GM12874 (cell line): ENCODE data around the gene RPS8.

Source experiments
- TF ChIP-seq, protein P1 (sequence below): IDR thresholded peaks from 2 replicates; pipeline ENCODE4 v1.5.1; 2011; ENCODE audit warnings: low read depth, mild to moderate bottlenecking, control low read depth, low read length, moderate library complexity; ENCODE audit not compliant: insufficient read depth

Gene RPS8

GRCh38 chr1:44740179-44740617, 35.1 kb upstream of the RPS8 start:
- TF ChIP-seq, protein P1, sequence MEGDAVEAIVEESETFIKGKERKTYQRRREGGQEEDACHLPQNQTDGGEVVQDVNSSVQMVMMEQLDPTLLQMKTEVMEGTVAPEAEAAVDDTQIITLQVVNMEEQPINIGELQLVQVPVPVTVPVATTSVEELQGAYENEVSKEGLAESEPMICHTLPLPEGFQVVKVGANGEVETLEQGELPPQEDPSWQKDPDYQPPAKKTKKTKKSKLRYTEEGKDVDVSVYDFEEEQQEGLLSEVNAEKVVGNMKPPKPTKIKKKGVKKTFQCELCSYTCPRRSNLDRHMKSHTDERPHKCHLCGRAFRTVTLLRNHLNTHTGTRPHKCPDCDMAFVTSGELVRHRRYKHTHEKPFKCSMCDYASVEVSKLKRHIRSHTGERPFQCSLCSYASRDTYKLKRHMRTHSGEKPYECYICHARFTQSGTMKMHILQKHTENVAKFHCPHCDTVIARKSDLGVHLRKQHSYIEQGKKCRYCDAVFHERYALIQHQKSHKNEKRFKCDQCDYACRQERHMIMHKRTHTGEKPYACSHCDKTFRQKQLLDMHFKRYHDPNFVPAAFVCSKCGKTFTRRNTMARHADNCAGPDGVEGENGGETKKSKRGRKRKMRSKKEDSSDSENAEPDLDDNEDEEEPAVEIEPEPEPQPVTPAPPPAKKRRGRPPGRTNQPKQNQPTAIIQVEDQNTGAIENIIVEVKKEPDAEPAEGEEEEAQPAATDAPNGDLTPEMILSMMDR = no peak

- TF ChIP-seq, protein P1 = no peak
Measured at GRCh38 chr1:44743211-44743610, 32.1 kb upstream of the RPS8 start.

- TF ChIP-seq, protein P1 = no peak
Measured at GRCh38 chr1:44747878-44748277, 27.5 kb upstream of the RPS8 start.

DNA sequence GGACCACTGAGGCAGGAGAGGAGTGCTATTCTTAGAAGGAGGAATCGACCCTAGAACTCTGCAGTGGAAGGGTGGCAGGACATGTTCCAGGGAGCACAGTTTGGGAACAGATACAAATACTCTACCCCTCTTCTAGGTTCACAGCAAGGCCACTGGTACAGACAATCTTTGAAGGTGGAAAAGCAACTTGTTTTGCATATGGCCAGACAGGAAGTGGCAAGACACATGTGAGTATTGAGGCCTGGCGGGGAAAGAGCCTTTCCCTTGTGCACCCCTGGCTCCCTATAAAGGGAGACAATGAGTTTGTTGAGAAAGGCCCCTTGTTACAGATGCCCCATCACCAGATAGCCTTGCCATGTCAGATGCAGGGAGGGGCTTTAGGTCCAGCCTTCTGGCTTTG, 17.9 kb upstream of the RPS8 start:
- TF ChIP-seq, protein P1 = no peak

- TF ChIP-seq, protein P1 = no peak
Measured at GRCh38 chr1:44759077-44759476, 16.3 kb upstream of the RPS8 start.

DNA sequence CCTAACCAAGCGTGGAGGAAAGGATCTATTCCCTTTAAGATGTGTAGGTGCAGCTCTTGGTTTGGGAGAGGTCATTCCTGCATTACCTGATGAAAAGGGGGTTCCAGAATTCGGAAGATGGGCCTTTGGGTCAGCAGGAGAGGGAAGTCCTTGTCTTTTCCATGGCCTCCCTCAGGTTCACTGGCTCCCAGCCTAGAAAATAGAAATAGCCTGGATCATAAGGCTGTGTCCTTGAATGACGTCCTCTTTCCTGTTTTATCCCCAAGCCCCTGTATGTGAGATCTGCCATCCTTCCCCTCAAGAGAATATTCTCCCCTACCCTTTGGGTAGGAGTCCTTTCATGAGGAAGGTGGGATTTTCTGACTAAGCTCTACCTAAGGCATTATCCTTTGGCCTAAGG, 14.5 kb upstream of the RPS8 start:
- TF ChIP-seq, protein P1 = no peak

DNA sequence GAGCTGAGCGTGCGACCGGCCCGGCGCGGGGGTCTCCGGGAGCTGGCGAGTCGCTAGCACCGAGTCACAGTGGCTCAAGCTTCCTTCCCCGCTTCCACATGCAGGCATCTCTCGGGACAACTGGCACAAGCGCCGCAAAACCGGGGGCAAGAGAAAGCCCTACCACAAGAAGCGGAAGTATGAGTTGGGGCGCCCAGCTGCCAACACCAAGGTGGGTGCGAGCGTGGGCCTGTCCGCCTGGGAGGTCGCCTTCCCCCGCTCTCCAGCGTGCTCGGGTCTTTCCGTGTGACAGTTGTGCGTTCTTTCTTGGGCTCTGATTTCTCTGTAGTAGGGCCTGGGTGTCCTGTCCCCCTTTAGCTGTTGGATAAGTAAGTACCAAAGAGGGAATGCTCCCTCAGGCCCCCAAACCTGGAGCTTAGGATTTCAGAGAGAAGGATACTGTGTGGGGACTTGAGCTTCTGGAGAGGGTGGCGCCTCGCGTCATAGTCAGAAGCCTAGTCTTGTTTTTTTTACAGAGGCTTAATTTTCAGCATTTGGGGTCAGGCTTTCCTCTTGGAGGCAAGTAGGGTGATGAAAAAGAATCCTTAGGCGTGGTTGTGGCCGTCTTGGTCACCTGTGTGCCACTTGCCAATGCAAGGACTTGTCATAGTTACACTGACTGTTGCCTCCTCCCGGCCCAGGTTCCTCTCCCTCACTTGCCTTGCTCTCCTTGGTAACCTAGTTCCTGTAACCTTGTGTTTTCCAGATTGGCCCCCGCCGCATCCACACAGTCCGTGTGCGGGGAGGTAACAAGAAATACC, 790 bp downstream of the RPS8 start:
- TF ChIP-seq, protein P1 = no peak
